ENCODE data around the gene TBC1D8. TPM values are rescaled to one million over a fixed set of nuclear protein-coding genes. Genes with fewer than 3 reads are reported as not detected.

TBC1D8 gene
- total and polyA plus RNA-seq, 2 of the 8 experiments (the other 6 are each of a cell fraction or from before 2014, with no cell fraction given) = 20.8 to 21.8 TPM

DNA sequence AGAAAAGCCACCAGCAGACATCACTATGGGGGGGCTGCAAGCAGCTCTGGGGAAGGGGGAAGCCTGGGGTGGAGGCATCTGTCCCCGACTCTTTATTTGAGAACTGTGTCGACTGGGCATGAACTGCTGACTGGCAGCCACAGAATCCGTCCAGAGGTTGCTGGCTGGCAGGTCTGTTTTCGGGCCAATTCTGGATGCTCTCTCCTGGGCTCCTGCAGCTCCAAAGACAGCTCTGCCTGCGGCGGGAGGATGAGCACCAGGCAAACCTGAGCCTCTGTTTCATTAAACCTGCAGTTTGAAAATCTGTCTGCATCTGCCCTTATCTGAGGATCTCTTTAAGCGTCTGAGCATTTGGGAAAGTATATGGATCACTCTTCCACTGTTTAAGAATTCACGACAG, 183.5 kb downstream of the TBC1D8 start:
- Histone ChIP-seq H4K20me1 (replicated peaks in 1 of 2; ENCODE audit: control insufficient read depth in 1 of 2, insufficient read depth in 2 of 2, low read length in 2 of 2) (no peaks in the 10 kb centered on the region), H2AFZ (ENCODE audit: low read length) (no peak overlapping the region), H2AK5ac (ENCODE audit: low read depth, low read length) (no peak overlapping the region), H3K9ac (replicated peaks in 1 of 4; ENCODE audit: extremely low read depth in 1 of 4, low read depth in 3 of 4, low read length in 3 of 4) (no peak overlapping the region), H3K4me3 (ENCODE audit: extremely low read depth in 1 of 4, insufficient read depth in 2 of 4, low read depth in 3 of 4, low read length in 4 of 4) (no peak overlapping the region), H3K79me2 (ENCODE audit: control insufficient read depth in 1 of 2, insufficient read depth in 2 of 2, low read length in 2 of 2) (no peaks in the 10 kb centered on the region), H3K4me2 (ENCODE audit: insufficient read depth in 1 of 2, low read depth in 2 of 2, low read length in 2 of 2) (no peak overlapping the region), H3K79me1 (ENCODE audit: low read depth, low read length) (no peaks in the 10 kb centered on the region), H3K9me3 (ENCODE audit: insufficient read depth in 2 of 2, low read depth in 1 of 2, low read length in 1 of 2) (no peaks in the 10 kb centered on the region), H2BK5ac (ENCODE audit: low read depth, low read length) (no peak overlapping the region), H2BK12ac (ENCODE audit: low read depth, low read length) (no peak overlapping the region), H3K23ac (ENCODE audit: insufficient read length) (no peak overlapping the region), H3K36me3 (ENCODE audit: control insufficient read depth in 2 of 4, insufficient read depth in 4 of 4, low read length in 3 of 4) (no peaks in the 10 kb centered on the region), H3K27me3 (replicated peaks in 1 of 4; ENCODE audit: control insufficient read depth in 3 of 4, extremely low read depth in 1 of 4, insufficient read depth in 3 of 4, low read length in 3 of 4) (no peaks in the 10 kb centered on the region), H3K4ac (replicated peaks; ENCODE audit: insufficient read length, low read depth, low read length) (no peak overlapping the region), H2BK120ac (replicated peaks; ENCODE audit: low read depth, low read length) (no peak overlapping the region), H3K23me2 (ENCODE audit: low read depth, low read length) (no peaks in the 10 kb centered on the region), H3K18ac (ENCODE audit: extremely low read depth, low read length) (no peak overlapping the region), H4K5ac (ENCODE audit: insufficient read length, low read depth, low read length) (no peak overlapping the region), H2BK15ac (ENCODE audit: low read length) (no peak overlapping the region), H2BK20ac (ENCODE audit: low read length) (no peak overlapping the region), H3K14ac (ENCODE audit: insufficient read length) (no peak overlapping the region), H3K4me1 (replicated peaks in 1 of 4; ENCODE audit: control insufficient read depth in 3 of 4, insufficient read depth in 4 of 4, low read length in 3 of 4) (no peaks in the 10 kb centered on the region), H3K56ac (replicated peaks; ENCODE audit: insufficient read length, low read depth, low read length) (no peak overlapping the region), H4K91ac (replicated peaks; ENCODE audit: insufficient read length, low read length) (no peak overlapping the region), H3K27ac (ENCODE audit: low read depth, low read length) (no peak overlapping the region), H4K8ac (ENCODE audit: extremely low read depth, insufficient read depth, low read length) (no peak overlapping the region)
- TF ChIP-seq SUZ12 (IDR thresholded peaks at IDR 0.05; ENCODE audit: low read length) (no peak), GTF2F1 (IDR thresholded peaks at IDR 0.05; ENCODE audit: borderline replicate concordance, low read depth, low read length) (no peak), RXRA (IDR thresholded peaks at IDR 0.05; ENCODE audit: insufficient read depth, low read depth, low read length) (no peak), KDM1A (IDR thresholded peaks at IDR 0.05; ENCODE audit: borderline replicate concordance, low read length) (no peak), BACH1 (IDR thresholded peaks at IDR 0.05; ENCODE audit: low read length) (no peak), SRF (IDR thresholded peaks at IDR 0.05; ENCODE audit: low read depth, low read length) (no peak), EP300 (IDR thresholded peaks at IDR 0.05; ENCODE audit: borderline replicate concordance in 1 of 2, low read depth in 2 of 2, low read length in 2 of 2) (no peak), CHD2 (IDR thresholded peaks at IDR 0.05; ENCODE audit: low read length) (no peak), CTBP2 (IDR thresholded peaks at IDR 0.05; ENCODE audit: borderline replicate concordance, insufficient read depth, insufficient read length, low read length) (no peak), POU5F1 (IDR thresholded peaks at IDR 0.05; ENCODE audit: low read depth, low read length) (no peak), RBBP5 (IDR thresholded peaks at IDR 0.05; ENCODE audit: borderline replicate concordance, low read depth, low read length) (no peak), SP4 (IDR thresholded peaks at IDR 0.05; ENCODE audit: low read length) (no peak)
- TF ChIP-seq, protein P1, sequence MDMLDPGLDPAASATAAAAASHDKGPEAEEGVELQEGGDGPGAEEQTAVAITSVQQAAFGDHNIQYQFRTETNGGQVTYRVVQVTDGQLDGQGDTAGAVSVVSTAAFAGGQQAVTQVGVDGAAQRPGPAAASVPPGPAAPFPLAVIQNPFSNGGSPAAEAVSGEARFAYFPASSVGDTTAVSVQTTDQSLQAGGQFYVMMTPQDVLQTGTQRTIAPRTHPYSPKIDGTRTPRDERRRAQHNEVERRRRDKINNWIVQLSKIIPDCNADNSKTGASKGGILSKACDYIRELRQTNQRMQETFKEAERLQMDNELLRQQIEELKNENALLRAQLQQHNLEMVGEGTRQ (IDR thresholded peaks at IDR 0.05; ENCODE audit: low read length) = no peak
- CTCF ChIA-PET (ENCODE audit: partially characterized antibody) = interaction anchor here (0.7 to 1.1 kb wide), 2 partner anchors 292 to 357 kb away, joined by 3 to 7 read pairs; no protein-coding TSS in a partner anchor
- no peak for FAIRE-seq
- no peak for DNase-seq (ENCODE audit: low read depth in 1 of 2, low spot score in 2 of 2)
- POLR2A ChIA-PET (ENCODE audit: partially characterized antibody) = no interaction called here
- 93% methylated on average over 7 of the region's 8 CpGs; no CpG with 5 or more reads in 1 of the 2 experiments for WGBS, 2 experiments (ENCODE audit: extremely low coverage in 1 of 2, insufficient coverage in 1 of 2, insufficient read length in 1 of 2, insufficient replicate concordance in 2 of 2, low coverage in 1 of 2, low lambda C conversion rate in 2 of 2, missing lambda C conversion rate in 1 of 2)
